ENCODE results near the gene VWA5B1.

- TF ChIP-seq, protein P1, sequence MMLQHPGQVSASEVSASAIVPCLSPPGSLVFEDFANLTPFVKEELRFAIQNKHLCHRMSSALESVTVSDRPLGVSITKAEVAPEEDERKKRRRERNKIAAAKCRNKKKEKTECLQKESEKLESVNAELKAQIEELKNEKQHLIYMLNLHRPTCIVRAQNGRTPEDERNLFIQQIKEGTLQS (IDR thresholded peaks at IDR 0.05; ENCODE audit: insufficient read depth, low read depth, low read length) = no peak
- TF ChIP-seq RXRA (IDR thresholded peaks at IDR 0.05; ENCODE audit: insufficient read depth, low read depth, low read length) (no peak), CTCF (IDR thresholded peaks at IDR 0.05; ENCODE audit: control extremely low read depth in 1 of 3, insufficient read depth in 1 of 3, low read depth in 1 of 3, low read length in 3 of 3) (no peak), JUND (IDR thresholded peaks at IDR 0.05; ENCODE audit: low read length) (no peak), SIRT6 (IDR thresholded peaks at IDR 0.05; ENCODE audit: low read length) (no peak), POLR2AphosphoS5 (IDR thresholded peaks at IDR 0.05; ENCODE audit: low read depth, low read length) (no peak), HDAC2 (IDR thresholded peaks at IDR 0.05; ENCODE audit: borderline replicate concordance in 1 of 2, low read depth in 2 of 2, low read length in 2 of 2) (no peak), RFX5 (IDR thresholded peaks at IDR 0.05; ENCODE audit: borderline replicate concordance, low read depth, low read length) (no peak)
These were observed 20.6 kb downstream of the VWA5B1 start for GRCh38 chr1:20311289-20311688.

All from H1 (cell line).